DOHH2 (cell line): Measurements from ENCODE around the gene PKIB.

Experiments used
- CTCF ChIP-seq: fragments of 200-600 bp; sonication (generic); IDR thresholded peaks from one replicate; pipeline ENCODE4 v1.5.1; 2014; ENCODE audit warnings: antibody characterized with exemption, mild to moderate bottlenecking, low read depth, low read length; ENCODE audit not compliant: poor library complexity, severe bottlenecking
- EZH2phosphoT487 ChIP-seq: fragments of 200-600 bp; sonication (generic); IDR thresholded peaks from 2 replicates; pipeline ENCODE4 v1.6.1; 2017; ENCODE audit warnings: borderline replicate concordance, mild to moderate bottlenecking, antibody characterized with exemption, low read length, moderate library complexity, mixed read lengths

GRCh38 chr6:122735582-122735981 is 125.4 kb downstream of the PKIB start:
- TF ChIP-seq CTCF (no peak), EZH2phosphoT487 (no peak)
